ENCODE results near the gene FIG4. TPM values are rescaled to one million over a fixed set of nuclear protein-coding genes. Genes with fewer than 3 reads are reported as not detected.

FIG4 gene
- total RNA-seq, 4 donors from 2014 or later = 4.1 to 35.5 (median 17.4) TPM

DNA sequence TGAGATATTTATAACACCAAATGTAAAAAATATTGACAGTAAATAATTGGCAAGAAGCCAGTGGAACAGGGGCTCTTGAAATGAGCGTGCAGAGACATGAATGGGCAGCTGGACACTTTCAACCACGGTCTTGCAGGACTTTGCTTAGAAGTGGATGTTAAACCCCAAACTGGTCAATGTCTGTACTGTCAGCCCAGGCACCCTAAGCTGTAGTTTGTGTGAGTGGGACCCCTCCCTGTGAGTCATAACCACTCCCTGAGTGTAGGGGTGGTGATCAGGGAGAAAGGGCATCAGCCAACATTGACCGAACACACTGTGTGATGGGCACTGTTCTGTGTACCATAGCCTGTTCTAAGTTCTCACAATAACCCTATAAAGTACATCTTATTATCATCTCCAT, 108.6 kb downstream of the FIG4 start:
- intact Hi-C loops (cut with DNase I; ENCODE audit: low total_unique reads) = no loop called here
- Histone ChIP-seq H3K27ac (no peak overlapping the region), H3K27me3 (no peaks in the 10 kb centered on the region), H3K36me3 (no peaks in the 10 kb centered on the region), H3K9me3 (no peaks in the 10 kb centered on the region), H3K4me3 (no peak overlapping the region), H3K4me1 (no peaks in the 10 kb centered on the region)
- TF ChIP-seq, protein P1, sequence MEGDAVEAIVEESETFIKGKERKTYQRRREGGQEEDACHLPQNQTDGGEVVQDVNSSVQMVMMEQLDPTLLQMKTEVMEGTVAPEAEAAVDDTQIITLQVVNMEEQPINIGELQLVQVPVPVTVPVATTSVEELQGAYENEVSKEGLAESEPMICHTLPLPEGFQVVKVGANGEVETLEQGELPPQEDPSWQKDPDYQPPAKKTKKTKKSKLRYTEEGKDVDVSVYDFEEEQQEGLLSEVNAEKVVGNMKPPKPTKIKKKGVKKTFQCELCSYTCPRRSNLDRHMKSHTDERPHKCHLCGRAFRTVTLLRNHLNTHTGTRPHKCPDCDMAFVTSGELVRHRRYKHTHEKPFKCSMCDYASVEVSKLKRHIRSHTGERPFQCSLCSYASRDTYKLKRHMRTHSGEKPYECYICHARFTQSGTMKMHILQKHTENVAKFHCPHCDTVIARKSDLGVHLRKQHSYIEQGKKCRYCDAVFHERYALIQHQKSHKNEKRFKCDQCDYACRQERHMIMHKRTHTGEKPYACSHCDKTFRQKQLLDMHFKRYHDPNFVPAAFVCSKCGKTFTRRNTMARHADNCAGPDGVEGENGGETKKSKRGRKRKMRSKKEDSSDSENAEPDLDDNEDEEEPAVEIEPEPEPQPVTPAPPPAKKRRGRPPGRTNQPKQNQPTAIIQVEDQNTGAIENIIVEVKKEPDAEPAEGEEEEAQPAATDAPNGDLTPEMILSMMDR (IDR thresholded peaks at IDR 0.05) = no peak
- no peak for TF ChIP-seq POLR2A (IDR thresholded peaks at IDR 0.05)
- no peak for DNase-seq

DNA sequence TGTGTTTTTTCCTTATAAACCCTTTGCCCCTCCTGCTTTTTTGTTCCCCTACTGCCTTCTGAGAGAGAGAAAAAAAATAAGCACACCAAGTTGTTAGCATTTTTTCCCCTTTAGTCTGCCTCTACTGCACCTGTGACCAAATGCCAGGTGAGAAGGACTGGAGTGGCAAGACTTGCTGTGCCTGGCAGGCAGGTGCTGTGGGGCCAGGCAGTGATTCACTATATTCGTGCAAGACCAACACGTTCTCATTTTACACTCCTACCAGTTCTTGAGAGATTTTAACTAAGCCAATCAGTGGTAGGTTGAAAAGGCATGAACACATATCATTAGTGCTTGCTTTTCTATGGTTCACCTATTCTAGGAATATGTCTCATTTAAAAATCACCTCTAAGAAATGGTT, 109.7 kb downstream of the FIG4 start:
- no peaks in the 10 kb centered on the region for H3K36me3 ChIP-seq
- TF ChIP-seq, protein P1 (IDR thresholded peaks at IDR 0.05) = no peak
- no peak for TF ChIP-seq POLR2A (IDR thresholded peaks at IDR 0.05)
- H3K4me3 ChIP-seq = no peak overlapping the region

DNA sequence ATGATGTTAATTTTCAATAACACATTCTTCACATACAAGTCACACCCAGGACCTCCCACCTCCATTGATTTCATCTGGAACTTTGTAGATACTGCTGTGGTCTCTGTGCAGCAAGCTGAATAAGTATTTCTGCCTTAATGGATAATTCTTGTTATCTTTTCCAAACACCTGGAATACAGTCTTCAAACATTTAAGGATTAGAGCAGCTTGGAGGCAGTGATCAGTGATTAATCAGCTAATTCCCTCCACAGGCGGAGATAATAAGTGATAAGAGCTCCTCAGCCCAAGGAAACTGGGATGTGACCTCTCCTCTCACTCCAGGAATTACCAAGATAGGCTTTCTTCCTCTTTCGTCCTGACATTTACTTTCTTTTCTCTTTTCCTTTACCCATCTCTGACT, 110.7 kb downstream of the FIG4 start:
- intact Hi-C loops (cut with DNase I; ENCODE audit: low total_unique reads) = no loop called here
- Histone ChIP-seq H3K27ac (no peak overlapping the region), H3K27me3 (no peaks in the 10 kb centered on the region), H3K9me3 (no peaks in the 10 kb centered on the region), H3K4me3 (no peak overlapping the region), H3K36me3 (no peaks in the 10 kb centered on the region), H3K4me1 (no peaks in the 10 kb centered on the region)
- DNase-seq = no peak
- TF ChIP-seq, protein P1 (IDR thresholded peaks at IDR 0.05) = no peak
- no peak for TF ChIP-seq POLR2A (IDR thresholded peaks at IDR 0.05)

More for the DNA sequence above, 109.7 kb downstream of the FIG4 start:
- Histone ChIP-seq H3K27me3 (no peaks in the 10 kb centered on the region), H3K9me3 (no peaks in the 10 kb centered on the region), H3K4me1 (no peaks in the 10 kb centered on the region), H3K27ac (no peak overlapping the region)
- no peak for DNase-seq
- intact Hi-C loops (cut with DNase I; ENCODE audit: low total_unique reads) = no loop called here

DNA sequence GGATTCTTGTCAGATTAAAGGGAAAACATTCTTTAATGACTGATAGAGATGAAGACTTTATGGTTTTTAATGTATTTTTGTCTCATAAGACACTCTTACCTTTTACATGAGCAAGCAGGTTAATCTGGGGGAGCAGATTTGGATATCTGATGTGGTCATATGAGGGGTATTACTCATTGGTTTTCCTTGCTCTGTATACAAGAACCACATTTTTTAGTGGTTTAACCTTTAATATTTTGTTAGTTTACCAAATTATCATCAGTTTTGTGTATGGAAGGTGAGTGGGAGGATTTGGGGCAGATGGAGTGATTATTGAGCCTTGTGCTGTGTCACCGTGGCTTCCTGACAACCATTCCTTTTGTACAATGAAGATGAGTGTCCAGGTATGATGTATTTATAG, 112.9 kb downstream of the FIG4 start:
- Histone ChIP-seq H3K27me3 (no peaks in the 10 kb centered on the region), H3K4me1 (no peaks in the 10 kb centered on the region), H3K27ac (no peak overlapping the region), H3K9me3 (no peaks in the 10 kb centered on the region), H3K36me3 (no peaks in the 10 kb centered on the region), H3K4me3 (no peak overlapping the region)
- TF ChIP-seq, protein P1 (IDR thresholded peaks at IDR 0.05) = no peak
- TF ChIP-seq POLR2A (IDR thresholded peaks at IDR 0.05) = no peak
- no peak for DNase-seq
- intact Hi-C loops (cut with DNase I; ENCODE audit: low total_unique reads) = no loop called here

DNA sequence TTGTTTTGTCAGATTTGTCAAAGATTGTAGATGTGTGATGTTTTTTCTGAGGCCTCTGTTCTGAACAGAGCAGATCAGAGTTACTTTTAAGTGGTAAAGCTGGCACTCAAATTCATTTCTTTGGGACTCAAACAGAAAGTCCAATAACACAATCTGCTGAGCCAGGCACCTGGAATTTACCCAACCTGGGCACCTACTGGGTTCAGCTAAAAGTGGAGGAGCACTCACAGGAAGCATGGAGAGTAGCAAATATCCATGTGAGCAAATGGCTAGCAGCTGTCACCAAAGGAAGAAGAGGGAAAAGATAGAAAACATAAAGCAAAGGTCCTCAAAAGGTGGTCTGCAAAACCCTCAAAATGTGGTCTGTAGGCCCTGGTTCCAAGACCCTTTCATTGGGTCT, 116.8 kb downstream of the FIG4 start:
- intact Hi-C loops (cut with DNase I; ENCODE audit: low total_unique reads) = no loop called here
- H3K9me3 ChIP-seq = no peaks in the 10 kb centered on the region
- TF ChIP-seq POLR2A (IDR thresholded peaks at IDR 0.05) = no peak
- TF ChIP-seq, protein P1 (IDR thresholded peaks at IDR 0.05) = no peak
- H3K4me3 ChIP-seq = no peak overlapping the region
- no peaks in the 10 kb centered on the region for H3K4me1 ChIP-seq
- DNase-seq = no peak
- no peaks in the 10 kb centered on the region for H3K36me3 ChIP-seq
- no peaks in the 10 kb centered on the region for H3K27me3 ChIP-seq
- no peak overlapping the region for H3K27ac ChIP-seq
